GM18951 (cell line): Measurements from ENCODE around the gene PRKRIP1.

ENCODE experiments used
- POLR2A ChIP-seq: IDR thresholded peaks from 4 replicates; pipeline ENCODE4 v1.6.1; 2011; ENCODE audit warnings: mild to moderate bottlenecking; ENCODE audit not compliant: insufficient read length, insufficient read depth; ENCODE audit errors: extremely low read depth
- in situ Hi-C: fragments of 300-500 bp; cut with MboI; formaldehyde crosslinking; loops from one replicate; pipeline ENCODE4 v1.12.0; 2022; ENCODE audit warnings: low sequenced_read_pairs, mixed read lengths, inconsistent platforms; ENCODE audit not compliant: unreplicated experiment

PRKRIP1 gene

DNA sequence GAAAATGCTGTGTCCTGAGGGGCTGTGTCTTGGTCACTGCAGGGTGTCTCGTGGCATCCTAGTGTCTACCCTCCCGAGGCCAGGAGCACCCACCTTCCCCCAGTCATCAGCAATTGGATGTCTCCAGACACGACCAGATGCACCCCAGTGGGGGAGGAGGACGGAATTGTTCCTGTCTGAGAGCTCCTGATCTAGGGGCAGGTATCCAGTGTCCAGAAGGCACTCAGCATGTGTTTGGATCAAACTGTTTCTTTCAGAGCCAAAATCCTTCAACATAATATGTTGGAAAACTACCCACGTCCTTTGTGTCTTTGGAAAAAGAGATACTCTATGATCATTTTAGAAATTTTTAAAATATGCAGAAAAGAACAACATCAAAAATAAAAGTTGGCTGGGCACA lies 16.9 kb downstream of the PRKRIP1 start:
- no peak for TF ChIP-seq POLR2A
- in situ Hi-C loops: no loop called here

DNA sequence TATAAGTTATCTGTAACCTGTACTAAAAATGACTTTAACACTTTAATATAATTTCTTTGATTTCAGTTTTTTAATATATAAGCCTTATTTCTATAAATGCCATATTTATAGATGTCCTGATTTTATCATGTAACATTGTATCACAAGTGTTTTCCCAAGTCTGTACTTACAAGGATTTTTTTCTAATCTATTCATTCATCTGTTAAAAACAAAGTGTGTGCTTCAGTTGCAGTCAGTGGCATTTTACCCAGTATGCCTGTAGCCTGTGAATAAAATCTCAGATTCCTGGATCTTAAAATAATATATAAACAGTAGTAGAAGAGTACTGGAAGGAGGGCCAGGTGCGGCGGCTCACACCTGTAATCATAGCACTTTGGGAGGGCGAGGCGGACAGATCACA lies 17.4 kb downstream of the PRKRIP1 start:
- TF ChIP-seq POLR2A: no peak
- in situ Hi-C loops: no loop called here

- TF ChIP-seq POLR2A: peak; percentile 29
- in situ Hi-C loops: no loop called here
Measured at GRCh38 chr7:102415685-102416225, 19.6 kb downstream of the PRKRIP1 start.

- in situ Hi-C loops: no loop called here
- no peak for TF ChIP-seq POLR2A
Measured at GRCh38 chr7:102416406-102416805, 20.2 kb downstream of the PRKRIP1 start.

- TF ChIP-seq POLR2A: no peak
- in situ Hi-C loops: no loop called here
Measured at GRCh38 chr7:102417105-102417504, 20.9 kb downstream of the PRKRIP1 start.

DNA sequence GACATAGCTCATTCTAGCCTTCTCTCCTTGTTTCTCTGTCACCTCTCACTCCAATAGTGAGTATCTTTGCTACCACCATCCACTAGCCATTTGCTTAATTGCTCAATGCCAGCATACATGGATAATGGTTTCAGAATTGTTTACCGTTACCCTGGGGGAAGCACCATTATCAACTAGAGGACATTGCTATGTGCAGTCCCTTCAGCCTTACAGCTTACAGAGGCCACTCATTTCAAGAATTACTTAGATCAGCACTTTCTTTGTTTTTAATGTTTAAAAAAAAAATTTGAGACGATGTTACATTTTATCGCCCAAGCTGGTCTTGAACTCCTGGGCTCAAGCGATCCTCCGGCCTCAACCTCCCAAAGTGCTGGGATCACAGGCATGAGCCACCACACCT lies 22.4 kb downstream of the PRKRIP1 start:
- no peak for TF ChIP-seq POLR2A

GRCh38 chr7:102421706-102422240 lies 25.6 kb downstream of the PRKRIP1 start:
- in situ Hi-C loops: no loop called here
- no peak for TF ChIP-seq POLR2A

More for the DNA sequence above, 22.4 kb downstream of the PRKRIP1 start:
- in situ Hi-C loops: no loop called here

- in situ Hi-C loops: no loop called here
- no peak for TF ChIP-seq POLR2A
Measured at GRCh38 chr7:102424129-102424551, 28.0 kb downstream of the PRKRIP1 start.

DNA sequence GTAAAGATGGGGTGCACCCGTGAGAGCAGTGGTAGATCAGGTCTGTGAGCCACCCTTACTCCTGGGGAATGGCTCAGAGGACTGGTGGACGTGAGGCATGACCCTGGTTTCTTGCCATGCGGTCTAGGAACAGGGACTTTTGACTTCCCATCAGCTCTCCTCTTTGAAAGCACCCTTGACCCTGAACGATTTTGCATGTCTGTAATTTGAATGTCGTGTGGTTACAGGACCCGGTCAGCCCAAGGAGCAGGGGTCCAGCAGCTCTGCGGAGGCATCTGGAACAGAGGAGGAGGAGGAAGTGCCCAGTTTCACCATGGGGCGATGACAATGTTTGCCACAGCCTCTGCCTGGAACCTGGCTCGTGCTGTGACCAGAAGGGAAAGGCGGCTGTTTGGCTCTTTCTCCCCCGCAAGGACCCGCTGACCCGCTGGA lies 28.6 kb downstream of the PRKRIP1 start:
- in situ Hi-C loops: no loop called here
- TF ChIP-seq POLR2A: peak; percentile 51

- in situ Hi-C loops: no loop called here
- TF ChIP-seq POLR2A: peak; percentile 87
Measured at GRCh38 chr7:102425639-102426267, 29.6 kb downstream of the PRKRIP1 start.

DNA sequence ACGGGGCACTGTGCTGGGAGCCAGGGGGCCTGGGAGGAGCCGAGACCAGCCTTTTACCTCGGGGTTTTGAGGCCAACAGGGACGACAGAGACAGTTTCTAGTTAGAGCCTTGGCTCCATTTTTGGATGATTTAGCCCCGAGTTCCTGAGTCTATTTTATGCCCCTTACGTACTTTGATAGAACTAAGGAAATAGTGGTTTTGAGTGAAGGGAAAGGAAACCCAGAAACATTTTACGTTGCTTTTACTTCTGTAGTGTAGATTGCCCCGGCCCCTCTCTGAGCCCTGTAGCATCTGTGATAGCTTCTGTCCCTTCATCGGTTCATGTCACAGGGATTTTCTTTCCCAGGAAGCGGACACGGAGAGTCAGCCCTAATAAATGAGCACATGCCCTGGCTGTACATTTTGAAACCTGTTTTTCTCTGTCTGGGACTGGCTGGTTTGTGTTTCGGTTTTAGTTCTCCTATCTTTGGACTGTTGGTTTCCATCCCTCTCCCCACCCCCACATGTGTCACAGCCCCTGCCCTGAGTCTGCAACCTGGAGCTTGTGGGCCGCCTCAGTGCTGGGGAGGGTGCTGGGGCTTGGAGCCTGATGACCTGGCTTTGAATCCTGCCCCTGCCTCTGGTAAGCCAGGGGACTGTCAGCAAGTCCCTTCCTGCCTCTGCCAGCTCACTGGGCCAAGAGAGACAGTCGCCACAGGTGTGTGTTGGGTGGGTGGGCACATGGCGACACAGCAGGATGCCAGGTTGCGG lies 30.3 kb downstream of the PRKRIP1 start:
- in situ Hi-C loops: no loop called here

GRCh38 chr7:102427019-102427405 lies 30.8 kb downstream of the PRKRIP1 start:
- in situ Hi-C loops: no loop called here
- TF ChIP-seq POLR2A: no peak

More for the DNA sequence above, 30.3 kb downstream of the PRKRIP1 start:
- no peak for TF ChIP-seq POLR2A

DNA sequence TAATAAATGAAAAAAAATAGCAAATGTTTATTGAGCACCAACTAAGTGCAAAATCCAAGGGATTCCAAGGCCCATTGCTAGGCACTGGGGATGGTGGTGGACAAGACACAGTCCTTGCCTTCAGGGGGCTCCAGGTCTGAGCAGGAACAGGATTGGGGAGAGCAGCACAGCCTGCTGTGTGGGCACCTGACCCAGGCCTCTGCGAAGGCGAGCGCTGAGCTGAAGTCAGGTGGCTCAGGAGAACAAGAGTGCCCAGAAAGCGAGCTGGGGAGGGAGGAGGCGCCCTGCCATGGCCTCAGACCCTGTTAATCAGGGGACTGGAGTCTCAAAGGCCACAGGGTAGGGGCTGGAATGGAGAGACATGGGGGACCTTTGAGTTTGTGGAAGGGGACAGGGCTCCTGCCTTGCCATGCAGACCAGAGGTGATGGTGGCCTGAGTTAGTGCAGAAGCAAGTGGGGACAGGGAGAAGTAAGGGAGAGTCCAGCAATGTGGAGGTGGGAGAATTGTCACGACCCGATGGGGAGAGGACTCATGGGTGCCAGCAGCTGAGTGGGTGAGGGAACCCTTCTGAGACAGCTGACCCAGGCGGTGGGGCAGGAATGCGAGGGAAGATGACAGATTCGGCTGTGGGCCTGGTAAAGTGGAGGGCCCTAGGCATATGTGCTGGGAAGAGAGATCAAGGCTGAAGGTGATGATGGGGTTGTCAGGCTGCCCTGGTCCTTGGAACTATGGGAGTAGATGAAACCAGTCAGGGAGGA lies 33.2 kb downstream of the PRKRIP1 start:
- in situ Hi-C loops: no loop called here

More for the DNA sequence above, 33.2 kb downstream of the PRKRIP1 start:
- TF ChIP-seq POLR2A: no peak
